Measurements from ENCODE around the gene DNAJA2.

Gene DNAJA2

GRCh38 chr16:46975908-46976470 lies 2.5 kb upstream of the DNAJA2 start:
- Histone ChIP-seq H3K27me3 (ENCODE audit: insufficient read depth, low read length) (no peaks in the 10 kb centered on the region), H3K4me2 (ENCODE audit: low read length) (no peak overlapping the region), H3K79me2 (ENCODE audit: insufficient read depth, low read length) (peaks cover 21% of the 10 kb centered on the region), H4K20me1 (ENCODE audit: insufficient read depth, low read length) (0 out of 2 replicates have a peak, but pooled peaks cover 7% of the 10 kb centered on the region), H3K27ac (ENCODE audit: low read depth, low read length, poor library complexity, severe bottlenecking) (no peak overlapping the region), H3F3A (ENCODE audit: insufficient read depth, low read length) (peaks cover 2% of the 10 kb centered on the region; the same call in 1 of the 2 replicates), H2AFZ (ENCODE audit: low read length) (no peak overlapping the region), H3K9me2 (ENCODE audit: low read depth, low read length) (no peaks in the 10 kb centered on the region), H3K4me3 (ENCODE audit: low read depth, low read length, poor library complexity, severe bottlenecking) (no peak overlapping the region), H3K9me3 (ENCODE audit: low read length) (no peaks in the 10 kb centered on the region), H3K9ac (ENCODE audit: low read length) (0 out of 2 replicates have a peak overlapping the region, but pooled peaks have one; percentile 7), H3K4me1 (ENCODE audit: insufficient read depth, low read length, severe bottlenecking) (peaks cover 29% of the 10 kb centered on the region), H3K36me3 (ENCODE audit: insufficient read depth, low read length) (peaks cover 4% of the 10 kb centered on the region; the same call in 1 of the 2 replicates)
- TF ChIP-seq EZH2 (IDR thresholded peaks at IDR 0.05; ENCODE audit: borderline replicate concordance, low read length), result no peak
- no peak for TF ChIP-seq CTCF (IDR thresholded peaks at IDR 0.05; ENCODE audit: low read length)

GRCh38 chr16:46975165-46975564 lies 1.7 kb upstream of the DNAJA2 start:
- Histone ChIP-seq H3K9me2 (ENCODE audit: low read depth, low read length) (no peaks in the 10 kb centered on the region), H3K4me1 (ENCODE audit: insufficient read depth, low read length, severe bottlenecking) (peaks cover 31% of the 10 kb centered on the region), H4K20me1 (ENCODE audit: insufficient read depth, low read length) (0 out of 2 replicates have a peak, but pooled peaks cover 7% of the 10 kb centered on the region), H3K9ac (ENCODE audit: low read length) (no peak overlapping the region), H3K36me3 (ENCODE audit: insufficient read depth, low read length) (peaks cover 9% of the 10 kb centered on the region), H3K4me2 (ENCODE audit: low read length) (no peak overlapping the region), H3K79me2 (ENCODE audit: insufficient read depth, low read length) (peaks cover 24% of the 10 kb centered on the region), H2AFZ (ENCODE audit: low read length) (no peak overlapping the region), H3K4me3 (ENCODE audit: low read depth, low read length, poor library complexity, severe bottlenecking) (no peak overlapping the region), H3K27me3 (ENCODE audit: insufficient read depth, low read length) (no peaks in the 10 kb centered on the region), H3K9me3 (ENCODE audit: low read length) (no peaks in the 10 kb centered on the region), H3K27ac (ENCODE audit: low read depth, low read length, poor library complexity, severe bottlenecking) (no peak overlapping the region), H3F3A (ENCODE audit: insufficient read depth, low read length) (peaks cover 2% of the 10 kb centered on the region; the same call in 1 of the 2 replicates)
- TF ChIP-seq CTCF (IDR thresholded peaks at IDR 0.05; ENCODE audit: low read length) (no peak), EZH2 (IDR thresholded peaks at IDR 0.05; ENCODE audit: borderline replicate concordance, low read length) (no peak)

- Histone ChIP-seq H3K27me3 (ENCODE audit: insufficient read depth, low read length) (no peaks in the 10 kb centered on the region), H2AFZ (ENCODE audit: low read length) (no peak overlapping the region), H4K20me1 (ENCODE audit: insufficient read depth, low read length) (0 out of 2 replicates have a peak, but pooled peaks cover 7% of the 10 kb centered on the region), H3K4me2 (ENCODE audit: low read length) (peak overlapping the region; percentile 97), H3F3A (ENCODE audit: insufficient read depth, low read length) (peaks cover 2% of the 10 kb centered on the region; the same call in 1 of the 2 replicates), H3K9me2 (ENCODE audit: low read depth, low read length) (no peaks in the 10 kb centered on the region), H3K9me3 (ENCODE audit: low read length) (no peaks in the 10 kb centered on the region), H3K27ac (ENCODE audit: low read depth, low read length, poor library complexity, severe bottlenecking) (peak overlapping the region; percentile 71), H3K36me3 (ENCODE audit: insufficient read depth, low read length) (peaks cover 16% of the 10 kb centered on the region), H3K4me1 (ENCODE audit: insufficient read depth, low read length, severe bottlenecking) (peaks cover 34% of the 10 kb centered on the region), H3K79me2 (ENCODE audit: insufficient read depth, low read length) (peaks cover 31% of the 10 kb centered on the region), H3K9ac (ENCODE audit: low read length) (peak overlapping the region; percentile 75), H3K4me3 (ENCODE audit: low read depth, low read length, poor library complexity, severe bottlenecking) (peak overlapping the region; percentile 77)
- TF ChIP-seq CTCF (IDR thresholded peaks at IDR 0.05; ENCODE audit: low read length), result no peak
- no peak for TF ChIP-seq EZH2 (IDR thresholded peaks at IDR 0.05; ENCODE audit: borderline replicate concordance, low read length)
These were observed 878 bp upstream of the DNAJA2 start for GRCh38 chr16:46974352-46974751.

All from OCI-LY1 (cell line).